Mesenteric fat pad (tissue), 1 donor: ENCODE data around the gene OFD1. TPM values are rescaled to one million over a fixed set of nuclear protein-coding genes. Genes with fewer than 3 reads are reported as not detected.

Source experiments
- DNase-seq: peaks from one replicate; pipeline ENCODE4 v3.0.0-alpha.2; 2020; ENCODE audit warnings: low spot score
- total RNA-seq: library from RNA; stranded (reverse); fragmentation: NEBNext Ultra II Directional; extraction: Animal tissue kit (Norgen Biotek cat#: 25700); gene quantifications from one replicate; pipeline ENCODE4 v1.2.1, GENCODE V29; 2021
- donor health status: DM: yes; HTN: yes; CAD: no.

OFD1 gene
- total RNA-seq, 1 donor from 2014 or later, result 14.4 TPM

DNA sequence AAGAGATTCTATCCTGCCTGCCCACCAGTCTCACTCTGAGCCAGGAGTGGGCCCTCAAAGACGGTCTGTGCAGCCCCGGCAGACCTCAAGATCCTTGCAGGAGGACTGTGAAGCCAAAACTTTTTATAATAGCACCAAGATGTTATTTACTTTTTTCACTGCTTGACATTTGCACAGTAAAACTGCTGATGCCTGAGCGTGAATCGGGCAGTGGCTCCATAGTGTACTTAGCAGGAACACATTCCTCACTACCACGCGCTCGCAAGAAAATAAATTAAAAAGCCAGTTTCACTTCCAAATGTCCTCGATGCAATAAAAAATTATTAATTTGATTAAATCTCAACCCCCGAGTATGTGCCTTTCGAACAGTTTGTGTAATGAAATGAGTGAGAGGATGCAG lies 59.9 kb downstream of the OFD1 start:
- DNase-seq, result no peak

GRCh38 chrX:13797512-13797911 lies 63.0 kb downstream of the OFD1 start:
- no peak for DNase-seq

DNA sequence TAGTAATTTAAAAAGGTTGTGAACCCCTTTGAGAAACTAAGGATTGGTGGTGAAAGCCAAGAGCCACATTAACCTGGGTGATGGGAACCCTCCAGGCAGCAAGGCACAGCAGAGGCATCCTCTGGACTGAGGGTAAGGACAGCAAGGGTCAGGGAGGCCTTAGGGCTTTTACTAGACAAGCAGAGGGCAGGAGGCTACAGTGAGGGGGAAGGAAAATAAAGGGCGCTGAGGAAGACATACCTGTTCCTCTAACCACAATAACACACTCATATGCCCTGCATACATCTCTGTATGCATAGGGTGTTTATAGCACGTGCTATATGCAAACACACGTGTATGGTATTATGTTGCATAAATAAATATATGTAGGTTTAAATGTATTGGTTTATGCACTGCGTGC lies 63.6 kb downstream of the OFD1 start:
- DNase-seq, result no peak

GRCh38 chrX:13803116-13803515 lies 68.6 kb downstream of the OFD1 start:
- no peak for DNase-seq

DNA sequence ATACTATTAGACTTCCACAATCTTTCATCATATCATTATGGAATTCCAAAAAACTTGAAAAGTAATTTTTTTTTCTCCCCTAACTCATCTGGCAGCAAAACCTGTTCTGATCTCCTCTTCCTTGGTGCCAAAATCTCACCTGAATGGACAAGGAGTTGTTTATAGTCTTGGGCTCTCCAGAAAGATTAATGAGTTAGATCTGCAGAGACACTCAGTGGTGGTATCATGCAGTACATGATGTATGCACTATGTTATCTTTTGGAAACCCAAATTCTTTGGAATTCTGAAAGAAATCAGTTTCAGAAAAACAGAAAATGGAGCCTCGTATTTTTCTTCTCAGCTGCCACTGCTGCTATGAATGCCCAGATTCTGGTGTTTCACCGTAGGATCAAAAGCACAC lies 70.7 kb downstream of the OFD1 start:
- DNase-seq, result no peak

DNA sequence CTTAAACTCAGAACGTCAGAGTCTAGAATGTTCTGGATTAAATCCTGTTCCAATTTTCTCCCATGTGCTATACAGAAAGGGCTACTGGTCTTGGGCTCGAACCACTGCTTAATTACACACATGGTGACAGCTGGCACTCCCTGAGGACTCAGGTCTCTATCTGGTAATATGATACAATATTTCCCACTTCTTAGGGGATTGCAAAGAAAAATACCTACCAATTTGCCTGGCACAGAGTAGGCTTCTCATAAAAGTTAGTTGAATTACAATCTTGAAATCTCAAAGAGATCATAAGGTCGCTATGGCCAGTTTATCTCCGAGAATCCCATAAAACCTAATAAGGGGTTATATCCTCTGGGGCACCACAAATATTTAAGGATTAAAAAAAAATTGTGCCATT lies 73.7 kb downstream of the OFD1 start:
- DNase-seq, result no peak

DNA sequence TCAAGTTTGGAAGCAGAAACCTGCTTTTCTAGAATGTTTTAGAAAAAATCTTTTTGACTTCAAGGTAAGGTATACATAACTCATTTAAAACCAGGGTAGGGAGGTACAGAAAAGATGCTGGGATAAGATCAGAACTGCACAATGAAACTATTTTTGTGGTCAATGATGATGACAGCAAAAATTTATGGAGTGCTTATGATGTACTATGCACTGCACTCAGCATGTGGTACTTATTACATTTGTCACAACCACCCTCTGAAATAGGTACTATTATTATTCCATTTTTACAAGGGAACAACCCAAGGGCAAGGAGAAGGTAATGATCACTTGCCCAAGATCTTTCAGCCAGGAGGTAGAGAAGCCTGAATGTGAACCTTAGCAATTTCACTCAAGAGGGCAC lies 74.3 kb downstream of the OFD1 start:
- no peak for DNase-seq

DNA sequence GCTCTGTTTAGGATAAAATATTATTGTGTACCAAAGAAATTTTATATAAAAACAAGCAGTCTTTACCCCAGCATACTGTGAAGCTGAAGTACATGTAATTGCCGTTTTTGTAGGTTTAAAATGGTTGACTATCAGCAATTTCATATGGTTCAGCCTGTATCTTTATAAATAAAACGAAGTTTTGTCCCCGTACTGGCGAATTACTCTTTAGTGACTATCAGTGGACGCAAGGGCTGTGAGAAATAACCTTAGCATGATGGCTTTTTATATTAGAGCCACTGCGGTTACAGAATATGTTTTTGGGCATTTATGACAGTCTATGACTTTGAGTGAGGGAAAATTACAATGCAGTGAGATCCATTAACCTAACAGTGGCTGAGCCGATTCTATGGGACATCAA lies 81.1 kb downstream of the OFD1 start:
- no peak for DNase-seq

DNA sequence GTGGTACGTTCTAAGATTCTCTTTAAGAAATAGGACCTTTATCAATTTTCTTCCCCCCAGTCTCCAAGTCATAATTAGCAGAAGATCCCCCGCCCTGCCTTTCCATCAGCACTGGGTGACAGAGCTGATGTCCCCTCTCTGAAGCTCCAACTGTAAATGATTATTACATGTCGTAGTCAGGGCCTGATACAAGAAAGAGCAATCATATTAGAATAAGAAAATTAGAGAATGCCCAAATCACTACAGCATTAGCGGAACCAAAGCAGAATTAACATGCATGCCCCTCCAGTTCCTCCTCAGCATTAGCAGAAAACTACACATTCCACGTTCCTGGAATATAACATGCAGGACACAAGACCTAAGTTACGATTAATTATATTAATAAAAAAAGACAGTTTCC lies 81.6 kb downstream of the OFD1 start:
- no peak for DNase-seq

- DNase-seq, result no peak
Measured at GRCh38 chrX:13816643-13817627, 82.4 kb downstream of the OFD1 start, which contains the start of gene GPM6B. GPM6B (minus strand) TSS chrX:13817093; CDS start chrX:13816904, 189 bp downstream.

Other genes starting within 250 kb of the OFD1 start
- 15.7 TPM for gene EGFL6, start 165.1 kb upstream of the OFD1 start, total RNA-seq
- gene TCEANC, start 81.6 kb upstream of the OFD1 start, total RNA-seq, result 2.9 TPM
- 41.7 TPM for gene RAB9A, start 45.6 kb upstream of the OFD1 start, total RNA-seq
- 7.2 TPM for gene TRAPPC2, start 128 bp upstream of the OFD1 start, total RNA-seq
- gene GPM6B, start 82.3 kb downstream of the OFD1 start, total RNA-seq, result 2.3 TPM